ENCODE data around the gene TRIM72.
A peak's percentile ranks its signal among the peaks of the same experiment; 100 is the strongest.
"Not testable (repeated sequence)": the region's sequence is repeated elsewhere in the genome, so short reads cannot be mapped to it uniquely, and the experiment has no call there.

The TRIM72 gene

GRCh38 chr16:31213877-31214707, at the start of gene TRIM72:
Gene TRIM72 (plus strand): TSS chr16:31214119. CDS start chr16:31214739, 620 bp downstream.
- no peak for DNase-seq

- DNase-seq, result no peak
Measured at GRCh38 chr16:31167315-31167714, 46.6 kb upstream of the TRIM72 start.

- DNase-seq, result no peak
Measured at GRCh38 chr16:31168848-31169247, 45.1 kb upstream of the TRIM72 start.

GRCh38 chr16:31170048-31170447, 43.9 kb upstream of the TRIM72 start:
- DNase-seq, result not testable (repeated sequence)

- DNase-seq, result peak in 1 of 2 experiments; percentile 18
Measured at GRCh38 chr16:31177136-31177535, 36.8 kb upstream of the TRIM72 start.

- no peak for DNase-seq
Measured at GRCh38 chr16:31179219-31179746, 34.6 kb upstream of the TRIM72 start.

- DNase-seq, result peak; percentile 85 to 86
Measured at GRCh38 chr16:31179747-31180459, 34.0 kb upstream of the TRIM72 start, which contains the start of gene FUS. Gene FUS (plus strand): TSS chr16:31180139. CDS start chr16:31180215, 76 bp downstream.

- DNase-seq, result no peak
Measured at GRCh38 chr16:31181102-31181830, 32.7 kb upstream of the TRIM72 start.

- no peak for DNase-seq
Measured at GRCh38 chr16:31182391-31182790, 31.5 kb upstream of the TRIM72 start.

GRCh38 chr16:31183432-31184428, 30.2 kb upstream of the TRIM72 start:
- no peak for DNase-seq

- DNase-seq, result no peak
Measured at GRCh38 chr16:31184888-31185287, 29.0 kb upstream of the TRIM72 start.

- DNase-seq, result no peak
Measured at GRCh38 chr16:31185339-31185738, 28.6 kb upstream of the TRIM72 start.

GRCh38 chr16:31186176-31186575, 27.7 kb upstream of the TRIM72 start:
- no peak for DNase-seq

GRCh38 chr16:31186930-31187807, 26.8 kb upstream of the TRIM72 start:
- no peak for DNase-seq

- no peak for DNase-seq
Measured at GRCh38 chr16:31187808-31188189, 26.1 kb upstream of the TRIM72 start.

- no peak for DNase-seq
Measured at GRCh38 chr16:31188450-31189411, 25.2 kb upstream of the TRIM72 start.

- no peak for DNase-seq
Measured at GRCh38 chr16:31189412-31189778, 24.5 kb upstream of the TRIM72 start.

- DNase-seq, result no peak
Measured at GRCh38 chr16:31190061-31190460, 23.9 kb upstream of the TRIM72 start.

GRCh38 chr16:31190818-31191444, 23.0 kb upstream of the TRIM72 start:
- no peak for DNase-seq

Measured in activated CD4-positive, alpha-beta T cell treated with anti-CD3 and anti-CD28 coated beads, Interleukin-2, amount 50 U/mL, for 4 hours (primary cell).